GM19023 (cell line): Measurements from ENCODE around the gene SSR1.
"Not testable (repeated sequence)": the region's sequence is repeated elsewhere in the genome, so short reads cannot be mapped to it uniquely, and the experiment has no call there.

Experiments used
- ATAC-seq: cut with Tn5 transposase; IDR thresholded peaks from one replicate; pipeline ENCODE4 v1.9.1; 2021; ENCODE audit warnings: mild to moderate bottlenecking, moderate library complexity; ENCODE audit not compliant: unreplicated experiment

Gene SSR1

DNA sequence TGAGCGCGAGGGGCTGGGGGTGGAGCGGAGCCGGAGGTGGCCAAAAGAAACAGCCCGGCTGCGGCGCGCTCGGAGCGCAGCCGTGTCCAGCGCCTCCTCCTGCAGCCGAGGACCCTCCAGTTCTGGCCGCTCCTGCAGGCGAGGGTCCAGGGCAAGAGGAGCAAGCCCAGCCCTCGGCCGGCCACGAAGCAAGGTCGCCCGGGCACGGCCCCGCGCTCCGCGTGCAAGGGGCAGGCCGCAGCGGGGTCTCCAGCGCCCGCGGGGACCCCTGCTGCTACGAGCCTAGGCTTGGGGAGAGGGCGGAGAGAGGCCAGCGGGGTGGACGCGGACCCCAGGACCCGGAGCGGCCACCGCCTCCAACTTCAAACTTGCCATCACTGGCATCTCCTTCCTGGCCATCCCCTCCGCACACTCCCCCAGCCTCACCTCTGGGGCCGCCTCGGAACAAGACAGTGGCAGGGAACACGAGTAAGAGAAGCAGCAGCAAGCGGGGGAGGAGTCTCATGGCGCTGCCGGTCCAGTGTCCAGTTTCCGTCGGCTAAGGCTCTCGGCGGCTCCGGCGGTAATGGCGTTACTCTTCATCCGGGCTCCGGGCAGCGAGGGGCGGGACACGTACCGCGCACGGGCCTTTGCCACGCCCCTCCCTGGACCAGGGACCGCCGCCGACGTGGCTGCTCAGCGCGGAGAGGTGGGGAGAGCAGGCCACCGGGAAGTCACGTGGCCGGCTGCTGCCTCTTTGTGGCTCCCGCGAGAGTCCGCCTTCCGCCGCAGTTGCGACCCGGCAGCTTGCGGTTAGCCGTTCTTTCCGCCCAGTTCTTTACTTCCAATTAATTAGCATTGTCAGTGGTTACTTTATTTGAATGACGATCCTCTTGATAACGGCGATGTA is at the start of gene SSR1:
Gene SSR1, minus strand, starts transcription at position 584 of the 889 bp plus-strand sequence. Its CDS starts 79 bp downstream, at position 505.
- peak; percentile 98 for ATAC-seq

DNA sequence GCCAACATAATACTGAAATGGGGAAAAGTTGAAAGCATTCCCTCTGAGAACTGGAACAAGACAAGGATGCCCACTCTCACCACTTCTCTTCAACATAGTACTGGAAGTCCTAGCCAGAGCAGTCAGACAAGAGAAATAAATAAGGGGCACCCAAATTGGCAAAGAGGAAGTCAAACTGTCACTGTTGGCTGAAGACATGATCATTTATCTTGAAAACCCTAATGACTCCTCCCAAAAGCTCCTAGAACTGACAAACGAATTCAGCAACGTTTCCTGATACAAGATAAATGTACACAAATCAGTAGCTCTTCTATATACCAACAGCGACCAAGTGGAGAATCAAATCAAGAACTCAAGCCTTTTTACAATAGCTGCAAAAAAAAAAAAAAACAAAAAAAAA is 38.9 kb upstream of the SSR1 start:
- not testable (repeated sequence) for ATAC-seq

GRCh38 chr6:7350591-7350990 is 37.6 kb upstream of the SSR1 start:
- ATAC-seq, result not testable (repeated sequence)

- ATAC-seq, result not testable (repeated sequence)
These were observed 34.6 kb upstream of the SSR1 start for GRCh38 chr6:7347551-7347997.

GRCh38 chr6:7344773-7345450 is 31.9 kb upstream of the SSR1 start:
- ATAC-seq, result not testable (repeated sequence)

DNA sequence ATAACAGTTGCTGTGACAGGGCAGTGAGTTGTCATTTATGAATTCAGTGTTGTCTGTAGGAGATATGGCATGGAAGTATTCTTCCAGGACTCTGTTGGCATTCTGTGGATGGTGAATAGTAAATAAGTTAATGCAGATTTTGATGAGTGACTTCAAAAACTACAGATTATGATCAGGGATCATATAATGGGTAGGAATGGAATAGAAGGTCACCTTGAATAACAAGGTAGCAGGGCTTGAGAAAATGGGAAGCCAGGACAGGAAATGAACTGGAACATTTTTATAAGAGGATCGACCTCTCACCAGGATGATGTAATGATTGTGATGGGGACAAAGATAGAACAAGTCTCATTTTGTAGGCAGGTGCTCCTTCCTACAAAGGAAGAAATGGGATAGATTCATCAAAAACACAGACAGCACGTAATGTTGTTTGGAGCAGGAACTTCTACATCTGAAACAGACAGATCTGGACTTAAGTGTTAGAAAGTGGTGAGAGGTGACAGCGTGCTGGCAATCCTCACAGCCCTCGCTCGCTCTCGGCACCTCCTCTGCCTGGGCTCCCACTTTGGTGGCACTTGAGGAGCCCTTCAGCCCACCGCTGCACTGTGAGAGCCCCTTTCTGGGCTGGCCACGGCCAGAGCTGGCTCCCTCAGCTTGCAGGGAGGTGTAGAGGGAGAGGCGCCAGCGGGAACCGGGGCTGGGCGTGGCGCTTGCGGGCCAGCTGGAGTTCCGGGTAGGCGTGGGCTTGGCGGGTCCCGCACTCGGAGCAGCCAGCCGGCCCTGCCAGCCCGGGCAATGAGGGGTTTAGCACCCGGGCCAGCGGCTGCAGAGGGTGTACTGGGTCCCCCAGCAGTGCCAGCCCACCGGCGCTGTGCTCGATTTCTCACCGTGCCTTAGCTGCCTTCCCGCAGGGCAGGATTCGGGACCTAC is 30.8 kb upstream of the SSR1 start:
- no peak for ATAC-seq

GRCh38 chr6:7341989-7342742 is 29.2 kb upstream of the SSR1 start:
- no peak for ATAC-seq

DNA sequence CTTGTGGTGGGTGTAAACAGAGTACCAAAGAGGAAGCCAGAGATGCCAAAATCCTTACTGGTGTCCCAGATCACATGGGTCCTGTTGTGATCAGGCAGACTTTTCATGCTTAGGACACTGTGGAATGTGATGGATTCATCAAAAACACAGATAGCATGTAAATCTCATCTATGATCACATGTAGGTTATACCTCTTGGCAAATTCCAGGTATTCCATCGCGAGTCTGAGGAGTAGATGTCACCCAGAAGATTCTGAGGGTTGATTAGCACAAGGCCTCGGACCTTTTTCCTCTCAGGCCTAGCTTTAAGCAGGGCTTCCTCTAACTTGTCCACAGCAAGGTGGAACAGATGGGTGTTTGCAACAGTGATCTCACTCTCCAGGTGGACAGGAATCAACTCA is 28.3 kb upstream of the SSR1 start:
- no peak for ATAC-seq

- ATAC-seq, result not testable (repeated sequence)
These were observed 26.2 kb upstream of the SSR1 start for GRCh38 chr6:7339007-7339732.

DNA sequence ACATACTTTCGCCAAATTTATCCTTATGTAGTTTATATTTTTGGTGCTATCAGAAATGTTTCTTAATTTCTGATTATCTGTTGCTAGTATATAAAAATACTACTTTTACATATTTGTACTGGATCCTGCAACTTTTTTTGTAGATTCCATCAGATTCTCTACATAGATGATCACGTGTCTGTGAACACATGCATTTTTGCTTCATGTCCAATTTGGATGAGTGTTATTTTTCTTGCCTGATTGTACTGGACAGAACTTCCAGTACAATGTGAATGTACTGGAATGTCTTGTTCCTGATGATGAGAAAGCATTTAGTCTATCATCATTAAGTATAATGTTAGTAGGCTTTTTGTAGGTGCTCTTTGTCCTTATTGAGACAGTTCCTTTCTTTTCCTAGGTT is 25.0 kb upstream of the SSR1 start:
- no peak for ATAC-seq

- no peak for ATAC-seq
These were observed 22.5 kb upstream of the SSR1 start for GRCh38 chr6:7335519-7335918.

GRCh38 chr6:7334685-7335084 is 21.7 kb upstream of the SSR1 start:
- ATAC-seq, result no peak

DNA sequence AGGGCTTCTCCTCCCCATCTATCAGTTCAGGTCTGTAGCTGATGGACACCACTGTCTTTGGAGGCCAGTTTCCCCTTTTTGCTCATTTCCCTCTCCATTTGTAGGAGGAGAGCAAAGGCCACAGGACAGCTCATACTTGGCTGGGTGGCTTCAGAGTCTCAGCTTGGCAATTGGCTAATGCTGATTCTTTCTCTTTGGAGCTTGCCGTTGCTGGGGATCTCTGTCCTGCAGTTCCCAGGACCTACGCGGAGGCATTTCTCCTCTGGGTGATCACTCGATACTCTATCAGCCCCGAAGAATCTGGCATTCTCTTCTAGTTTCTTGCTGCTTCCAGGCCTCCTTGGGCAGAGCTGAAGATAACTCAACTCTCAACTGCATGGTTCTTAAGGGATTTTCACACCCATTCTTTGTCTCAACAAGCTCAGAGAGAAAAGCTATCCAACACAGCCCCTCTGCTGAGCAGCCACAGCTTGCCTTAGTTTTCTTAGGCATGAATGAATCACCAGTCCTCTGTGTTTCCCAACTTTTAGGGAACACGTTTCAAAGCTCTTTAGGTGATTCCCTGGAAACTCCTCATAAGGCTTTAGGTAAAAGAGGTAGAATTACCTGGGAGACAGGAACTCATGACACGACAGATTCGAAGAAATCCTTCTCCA is 19.2 kb upstream of the SSR1 start:
- ATAC-seq, result no peak

DNA sequence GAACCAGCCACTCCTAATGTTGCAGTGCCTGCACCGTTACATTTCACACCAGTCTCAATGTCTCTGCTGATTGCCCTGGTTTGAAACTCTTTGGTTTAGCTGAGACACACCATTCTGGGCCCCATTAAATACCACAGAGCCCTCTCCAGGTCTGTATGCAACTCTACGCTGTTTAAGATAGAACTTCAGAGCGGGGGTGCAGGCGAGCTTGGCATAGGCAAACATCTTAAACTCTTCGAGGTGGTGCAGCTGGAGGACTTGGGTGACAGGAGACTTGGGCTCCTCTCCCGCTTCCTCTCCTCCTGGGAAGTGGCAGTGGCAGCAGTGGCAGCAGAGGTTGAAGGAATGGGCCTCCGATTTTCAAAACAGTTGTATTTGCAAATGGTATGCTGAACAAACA is 18.5 kb upstream of the SSR1 start:
- ATAC-seq, result no peak

- ATAC-seq, result no peak
These were observed 15.2 kb upstream of the SSR1 start for GRCh38 chr6:7328243-7328642.

GRCh38 chr6:7325750-7326149 is 12.8 kb upstream of the SSR1 start:
- ATAC-seq, result no peak

- no peak for ATAC-seq
These were observed 11.5 kb upstream of the SSR1 start for GRCh38 chr6:7324520-7324919.

DNA sequence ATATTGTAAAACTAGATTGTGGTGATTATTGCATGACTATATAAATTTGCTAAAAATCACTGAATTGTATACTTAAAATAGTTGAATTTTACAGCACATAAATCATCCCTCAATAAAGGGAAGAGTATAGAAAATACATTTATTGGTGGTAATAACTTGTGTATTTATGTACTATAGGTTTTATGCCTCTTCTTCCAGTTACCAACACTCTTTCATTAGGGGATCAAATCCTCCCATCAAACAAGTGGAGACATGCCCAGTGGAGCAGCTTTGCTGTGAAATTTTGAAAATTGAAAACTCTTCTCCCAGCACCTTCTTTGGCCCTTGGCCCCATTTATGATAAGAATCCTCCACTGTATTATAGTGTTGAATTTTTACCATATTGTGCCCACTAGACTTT is 10.1 kb upstream of the SSR1 start:
- ATAC-seq, result no peak

- not testable (repeated sequence) for ATAC-seq
These were observed 8.9 kb upstream of the SSR1 start for GRCh38 chr6:7321866-7322265.
